H1 (cell line): ENCODE measurements around the gene ABTB1. TPM values are rescaled to one million over a fixed set of nuclear protein-coding genes. Genes with fewer than 3 reads are reported as not detected.

Experiments
- CTCF ChIA-PET: fragments of 300-600 bp; sonication (Branson Sonifier 250); formaldehyde crosslinking; loops from one replicate; lab custom pipeline; 2021; ENCODE audit not compliant: partially characterized antibody; lab: Charles Lee
- POLR2A ChIA-PET: fragments of 300-600 bp; sonication (Branson Sonifier 250); formaldehyde crosslinking; loops from one replicate; lab custom pipeline; 2021; ENCODE audit warnings: inconsistent platforms; ENCODE audit not compliant: partially characterized antibody; lab: Charles Lee
- DNase-seq, 2 experiments: peaks; one replicate each; pipeline versions ENCODE4 v3.0.0 to v3.0.0-alpha.2; 2010 to 2022; ENCODE audit warnings: low spot score in 2 of 2, low read depth in 1 of 2, mixed read lengths in 1 of 2
- FAIRE-seq: peaks from 2 replicates; lab custom pipeline; 2011; peaks lifted over from hg19 to GRCh38; lab: Jason Lieb, UNC
- H2AFZ ChIP-seq: 2 replicates; pipeline ENCODE4 v1.8.1; 2012; ENCODE audit warnings: low read length, inconsistent platforms
- H2AK5ac ChIP-seq: 2 replicates; pipeline ENCODE4 v1.6.1; 2013; ENCODE audit warnings: low read depth, low read length
- H2BK120ac ChIP-seq: replicated peaks from 2 replicates; pipeline ENCODE3; 2013; ENCODE audit warnings: low read depth, low read length, inconsistent platforms
- H2BK12ac ChIP-seq: 2 replicates; pipeline ENCODE4 v1.6.1; 2013; ENCODE audit warnings: low read depth, low read length
- H2BK15ac ChIP-seq: 2 replicates; pipeline ENCODE4 v1.6.1; 2013; ENCODE audit warnings: low read length
- H2BK20ac ChIP-seq: 2 replicates; pipeline ENCODE4 v1.6.1; 2013; ENCODE audit warnings: low read length
- H2BK5ac ChIP-seq: 2 replicates; pipeline ENCODE4 v1.6.1; 2013; ENCODE audit warnings: low read depth, low read length
- H3K14ac ChIP-seq: 2 replicates; pipeline ENCODE4 v1.6.1; 2013; ENCODE audit warnings: inconsistent platforms; ENCODE audit not compliant: insufficient read length
- H3K18ac ChIP-seq: 2 replicates; pipeline ENCODE4 v1.6.1; 2013; ENCODE audit warnings: low read length; ENCODE audit errors: extremely low read depth
- H3K23ac ChIP-seq: 2 replicates; pipeline ENCODE4 v1.6.1; 2013; ENCODE audit warnings: inconsistent platforms; ENCODE audit not compliant: insufficient read length
- H3K23me2 ChIP-seq: 2 replicates; pipeline ENCODE4 v1.6.1; 2013; ENCODE audit warnings: low read depth, low read length
- H3K27ac ChIP-seq: 2 replicates; pipeline ENCODE4 v1.6.1; 2011; ENCODE audit warnings: low read depth, low read length, inconsistent platforms
- H3K27me3 ChIP-seq, 4 experiments: replicated peaks in 1 of 4; 1 replicate in 1 of 4; 2 replicates in 3 of 4; pipeline versions ENCODE4 v1.6.1 to v1.8.1; 2011 to 2013; ENCODE audit warnings: low read length in 3 of 4, mild to moderate bottlenecking in 3 of 4, inconsistent platforms in 2 of 4, mixed read lengths in 2 of 4, moderate library complexity in 1 of 4; ENCODE audit not compliant: control insufficient read depth in 3 of 4, insufficient read depth in 3 of 4; ENCODE audit errors: extremely low read depth in 1 of 4
- H3K36me3 ChIP-seq, 4 experiments: 2 replicates each; pipeline versions ENCODE4 v1.6.1 to v1.8.1; 2011 to 2013; ENCODE audit warnings: mild to moderate bottlenecking in 4 of 4, low read length in 3 of 4, moderate library complexity in 2 of 4, control low read depth in 1 of 4, inconsistent platforms in 1 of 4; ENCODE audit not compliant: insufficient read depth in 4 of 4, control insufficient read depth in 2 of 4
- H3K4ac ChIP-seq: replicated peaks from 2 replicates; pipeline ENCODE3; 2013; ENCODE audit warnings: low read length, low read depth, mixed read lengths, inconsistent platforms; ENCODE audit not compliant: insufficient read length
- H3K4me1 ChIP-seq, 4 experiments: replicated peaks in 1 of 4; 1 replicate in 1 of 4; 2 replicates in 3 of 4; pipeline versions ENCODE4 v1.6.1 to v1.8.1; 2011 to 2013; ENCODE audit warnings: low read length in 3 of 4, inconsistent platforms in 2 of 4, mixed read lengths in 1 of 4; ENCODE audit not compliant: insufficient read depth in 4 of 4, control insufficient read depth in 3 of 4
- H3K4me2 ChIP-seq, 2 experiments: 2 replicates each; pipeline versions ENCODE4 v1.6.1 to v1.8.1; 2011 to 2013; ENCODE audit warnings: low read depth in 2 of 2, low read length in 2 of 2, control low read depth in 1 of 2, inconsistent platforms in 1 of 2, mild to moderate bottlenecking in 1 of 2; ENCODE audit not compliant: insufficient read depth in 1 of 2
- H3K4me3 ChIP-seq, 4 experiments: fragments of 200-600, 300-600 bp in 1 of 4; sonication (generic), shearing (Covaris generic), sonication (Bioruptor Twin) in 1 of 4; 2 replicates each; pipeline versions ENCODE4 v1.5.1 to v1.8.1; 2011 to 2016; ENCODE audit warnings: low read length in 4 of 4, low read depth in 3 of 4, control low read depth in 2 of 4, inconsistent platforms in 2 of 4, mild to moderate bottlenecking in 2 of 4, mixed read lengths in 1 of 4, moderate library complexity in 1 of 4; ENCODE audit not compliant: insufficient read depth in 2 of 4; ENCODE audit errors: extremely low read depth in 1 of 4
- H3K56ac ChIP-seq: replicated peaks from 2 replicates; pipeline ENCODE3; 2013; ENCODE audit warnings: low read depth, mild to moderate bottlenecking, mixed read lengths, low read length, inconsistent platforms; ENCODE audit not compliant: insufficient read length
- H3K79me1 ChIP-seq: 2 replicates; pipeline ENCODE4 v1.6.1; 2013; ENCODE audit warnings: low read depth, low read length, control low read depth
- H3K79me2 ChIP-seq, 2 experiments: 2 replicates each; pipeline versions ENCODE4 v1.6.1 to v1.8.1; 2012 to 2013; ENCODE audit warnings: low read length in 2 of 2, mild to moderate bottlenecking in 2 of 2, inconsistent platforms in 1 of 2; ENCODE audit not compliant: insufficient read depth in 2 of 2, control insufficient read depth in 1 of 2
- H3K9ac ChIP-seq, 4 experiments: replicated peaks in 1 of 4; 1 replicate in 1 of 4; 2 replicates in 3 of 4; pipeline versions ENCODE4 v1.6.1 to v1.8.1; 2011 to 2013; ENCODE audit warnings: low read depth in 3 of 4, low read length in 3 of 4, control low read depth in 2 of 4, mild to moderate bottlenecking in 2 of 4, moderate library complexity in 2 of 4, inconsistent platforms in 1 of 4; ENCODE audit errors: extremely low read depth in 1 of 4
- H3K9me3 ChIP-seq, 2 experiments: 2 replicates each; pipeline versions ENCODE4 v1.6.1 to v1.8.1; 2012 to 2013; ENCODE audit warnings: mild to moderate bottlenecking in 2 of 2, moderate library complexity in 2 of 2, control low read depth in 1 of 2, inconsistent platforms in 1 of 2, low read depth in 1 of 2, low read length in 1 of 2, mixed read lengths in 1 of 2; ENCODE audit not compliant: insufficient read depth in 2 of 2
- H4K20me1 ChIP-seq, 2 experiments: replicated peaks in 1 of 2; 2 replicates each; pipeline versions ENCODE3 to v1.8.1; 2011 to 2013; ENCODE audit warnings: inconsistent platforms in 2 of 2, low read length in 2 of 2, mild to moderate bottlenecking in 1 of 2; ENCODE audit not compliant: insufficient read depth in 2 of 2, control insufficient read depth in 1 of 2
- H4K5ac ChIP-seq: 2 replicates; pipeline ENCODE4 v1.6.1; 2013; ENCODE audit warnings: low read length, low read depth, mixed read lengths, inconsistent platforms; ENCODE audit not compliant: insufficient read length
- H4K8ac ChIP-seq: 2 replicates; pipeline ENCODE4 v1.8.0; 2013; ENCODE audit warnings: mild to moderate bottlenecking, moderate library complexity, low read length, inconsistent platforms; ENCODE audit not compliant: insufficient read depth; ENCODE audit errors: extremely low read depth
- H4K91ac ChIP-seq: replicated peaks from 2 replicates; pipeline ENCODE3; 2013; ENCODE audit warnings: low read length, mixed read lengths, inconsistent platforms; ENCODE audit not compliant: insufficient read length
- CBX5 ChIP-seq: fragments of 300-800, 300-1000 bp; sonication (generic); IDR thresholded peaks from 2 replicates; pipeline ENCODE4 v1.7.1; 2016; ENCODE audit warnings: antibody characterized with exemption, low read length, low read depth
- JUND ChIP-seq: IDR thresholded peaks from 2 replicates; pipeline ENCODE4 v1.6.1; 2011; ENCODE audit warnings: mild to moderate bottlenecking, improper control_type of control experiment, low read length
- KDM4A ChIP-seq: IDR thresholded peaks from one replicate; pipeline ENCODE4 v1.7.1; 2012; ENCODE audit warnings: low read depth, mild to moderate bottlenecking, moderate library complexity, low read length, inconsistent platforms; ENCODE audit not compliant: severe bottlenecking
- MAX ChIP-seq: IDR thresholded peaks from 2 replicates; pipeline ENCODE4 v1.6.1; 2012; ENCODE audit warnings: inconsistent platforms
- SUZ12 ChIP-seq: fragments of 200-600 bp; sonication (generic); IDR thresholded peaks from 2 replicates; pipeline ENCODE4 v1.6.1; 2012; ENCODE audit warnings: mild to moderate bottlenecking, inconsistent platforms, low read length, moderate library complexity, mixed read lengths
- WGBS, 2 experiments: shearing (Covaris generic) in 1 of 2; methylation state at CpG; one replicate each; pipeline versions ENCODE4 v1.1.6 to v1.1.7; 2013 to 2015; ENCODE audit warnings: low lambda C conversion rate in 2 of 2, mixed read lengths in 2 of 2, inconsistent platforms in 1 of 2, low coverage in 1 of 2, missing lambda C conversion rate in 1 of 2; ENCODE audit not compliant: insufficient replicate concordance in 2 of 2, insufficient coverage in 1 of 2, insufficient read length in 1 of 2; ENCODE audit errors: extremely low coverage in 1 of 2, missing lambda C conversion rate in 1 of 2; 5-methylcytosine and 5-hydroxymethylcytosine counted together
- polyA plus RNA-seq, 7 experiments: library from polyadenylated mRNA; depleted of rRNA in 3 of 7; stranded (reverse) in 5 of 7; unstranded in 2 of 7; fragments of >200 nt in 5 of 7; fragments of 200-250 nt in 2 of 7; gene quantifications; 1 replicate in 5 of 7; 2 replicates in 1 of 7; 4 replicates in 1 of 7; pipeline versions ENCODE4 v1.2.1 to v1.2.3, GENCODE V29; 2011 to 2013; ENCODE audit warnings: missing spikeins in 2 of 7, mixed read lengths in 2 of 7
- total RNA-seq: library from RNA; stranded (reverse); fragmentation: NEBNext Ultra II Directional; extraction: Animal tissue kit (Norgen Biotek cat#: 25700); gene quantifications from 2 replicates; pipeline ENCODE4 v1.2.1, GENCODE V29; 2021

Gene ABTB1
- total and polyA plus RNA-seq, 2 of the 8 experiments (the other 6 are each of a cell fraction or from before 2014, with no cell fraction given) = 7.1 to 9.4 TPM

GRCh38 chr3:127710155-127710941 lies 37.6 kb downstream of the ABTB1 start:
- no peak overlapping the region for H3K14ac ChIP-seq
- no peak overlapping the region for H3K56ac ChIP-seq
- H3K79me2 ChIP-seq = no peaks in the 10 kb centered on the region
- no peak overlapping the region for H3K4ac ChIP-seq
- H2BK5ac ChIP-seq = no peak overlapping the region
- H2AFZ ChIP-seq = no peak overlapping the region
- no peak overlapping the region for H3K9ac ChIP-seq
- H3K79me1 ChIP-seq = no peaks in the 10 kb centered on the region
- H3K4me2 ChIP-seq = no peak overlapping the region
- H4K8ac ChIP-seq = no peak overlapping the region
- H2BK20ac ChIP-seq = no peak overlapping the region
- H3K4me1 ChIP-seq = peaks cover 0 to 11% (median 2%) of the 10 kb centered on the region in 4 experiments; a peak in 3 of 7 replicates
- 93% methylated on average over 18 of the region's 18 CpGs; no CpG with 5 or more reads in 1 of the 2 experiments for WGBS, 2 experiments
- DNase-seq (no peak), FAIRE-seq (no peak)
- no peak overlapping the region for H4K5ac ChIP-seq
- no peak overlapping the region for H3K27ac ChIP-seq
- no peaks in the 10 kb centered on the region for H3K36me3 ChIP-seq
- H2BK120ac ChIP-seq = no peak overlapping the region
- no peak overlapping the region for H3K4me3 ChIP-seq
- no peak overlapping the region for H4K91ac ChIP-seq
- no peaks in the 10 kb centered on the region for H3K27me3 ChIP-seq
- H3K23me2 ChIP-seq = no peaks in the 10 kb centered on the region
- no peaks in the 10 kb centered on the region for H4K20me1 ChIP-seq
- H2AK5ac ChIP-seq = no peak overlapping the region
- H3K9me3 ChIP-seq = no peaks in the 10 kb centered on the region
- CTCF ChIA-PET = interaction anchor here (0.8 to 6.8 kb wide), 12 partner anchors 10 to 180 kb away, joined by 3 to 43 read pairs (median 4); no protein-coding TSS in a partner anchor
- no peak overlapping the region; the same call in 1 of the 2 replicates for H2BK12ac ChIP-seq
- H3K18ac ChIP-seq = no peak overlapping the region
- no peak overlapping the region for H3K23ac ChIP-seq
- no peak overlapping the region for H2BK15ac ChIP-seq
- POLR2A ChIA-PET = no interaction called here
- no peak for TF ChIP-seq CBX5
- no peak for TF ChIP-seq MAX
- TF ChIP-seq KDM4A = no peak
- TF ChIP-seq JUND = no peak
- TF ChIP-seq SUZ12 = no peak
